HG03354 (cell line): ENCODE results near the gene CA4.
"Not testable (repeated sequence)": the region's sequence is repeated elsewhere in the genome, so short reads cannot be mapped to it uniquely, and the experiment has no call there.

Experiments used
- ATAC-seq: cut with Tn5 transposase; IDR thresholded peaks from one replicate; pipeline ENCODE4 v1.9.1; 2021; ENCODE audit warnings: mild to moderate bottlenecking; ENCODE audit not compliant: unreplicated experiment, poor library complexity, severe bottlenecking

CA4 gene

GRCh38 chr17:60169921-60170817 lies 20.4 kb downstream of the CA4 start:
- no peak for ATAC-seq

GRCh38 chr17:60170835-60171752 lies 21.3 kb downstream of the CA4 start:
- no peak for ATAC-seq

DNA sequence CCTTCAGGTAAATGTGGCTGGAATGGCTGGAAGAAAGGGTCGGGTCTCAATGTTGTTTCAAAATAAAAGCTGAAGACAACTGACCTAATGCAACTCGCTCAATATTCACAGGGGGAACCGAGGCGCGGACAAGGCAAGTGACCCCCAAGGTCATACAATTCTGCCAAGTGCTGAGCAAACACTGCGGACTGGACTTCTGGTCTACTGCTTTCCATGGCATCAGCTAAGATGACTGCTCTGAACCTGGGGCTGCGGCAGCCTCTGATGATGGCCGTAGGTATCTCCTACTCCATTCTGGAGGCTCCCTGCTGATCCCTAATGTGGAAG lies 21.9 kb downstream of the CA4 start:
- ATAC-seq: no peak

- no peak for ATAC-seq
Observed at GRCh38 chr17:60173304-60173819, 23.6 kb downstream of the CA4 start.

DNA sequence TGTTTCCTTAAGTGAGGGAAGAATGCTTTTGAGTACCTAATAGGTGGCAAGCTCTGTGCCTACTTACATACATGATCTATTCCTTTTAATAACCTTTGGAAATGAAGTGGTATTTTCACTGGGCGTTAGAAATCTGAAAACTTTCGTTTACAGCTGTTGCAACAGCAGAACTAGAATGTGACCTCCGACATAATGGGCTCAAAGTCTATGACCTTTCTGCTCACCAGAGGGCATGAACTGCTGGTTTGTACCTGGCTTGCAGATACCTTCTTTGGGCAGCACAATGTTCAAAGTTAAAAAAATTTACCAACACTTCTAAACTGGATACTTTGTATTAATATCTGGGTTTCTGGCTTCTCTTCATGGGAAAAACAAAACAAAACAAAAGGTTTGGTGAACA lies 24.3 kb downstream of the CA4 start:
- no peak for ATAC-seq

- not testable (repeated sequence) for ATAC-seq
Observed at GRCh38 chr17:60174767-60175166, 25.0 kb downstream of the CA4 start.

DNA sequence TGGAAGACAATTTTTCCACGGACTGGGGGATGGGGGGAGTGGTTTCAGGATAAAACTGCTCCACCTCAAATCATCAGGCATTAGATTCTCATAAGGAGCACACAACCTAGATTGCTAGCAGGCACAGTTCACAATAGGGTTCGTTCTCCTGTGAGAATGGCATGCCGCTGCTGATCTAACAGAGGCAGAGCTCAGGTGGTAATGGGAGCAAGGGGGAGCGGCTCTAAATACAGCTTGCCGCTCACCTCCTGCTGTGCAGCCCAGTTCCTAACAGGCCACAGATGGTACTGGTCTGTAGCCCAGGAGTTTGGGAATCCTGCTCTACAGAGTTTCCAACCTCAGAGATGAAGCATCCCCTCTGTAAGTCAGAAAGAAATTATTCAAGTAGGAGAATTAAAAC lies 27.0 kb downstream of the CA4 start:
- not testable (repeated sequence) for ATAC-seq

GRCh38 chr17:60178180-60178579 lies 28.4 kb downstream of the CA4 start:
- ATAC-seq: not testable (repeated sequence)

- ATAC-seq: not testable (repeated sequence)
Observed at GRCh38 chr17:60180380-60180779, 30.6 kb downstream of the CA4 start.

GRCh38 chr17:60186372-60186771 lies 36.6 kb downstream of the CA4 start:
- ATAC-seq: not testable (repeated sequence)

DNA sequence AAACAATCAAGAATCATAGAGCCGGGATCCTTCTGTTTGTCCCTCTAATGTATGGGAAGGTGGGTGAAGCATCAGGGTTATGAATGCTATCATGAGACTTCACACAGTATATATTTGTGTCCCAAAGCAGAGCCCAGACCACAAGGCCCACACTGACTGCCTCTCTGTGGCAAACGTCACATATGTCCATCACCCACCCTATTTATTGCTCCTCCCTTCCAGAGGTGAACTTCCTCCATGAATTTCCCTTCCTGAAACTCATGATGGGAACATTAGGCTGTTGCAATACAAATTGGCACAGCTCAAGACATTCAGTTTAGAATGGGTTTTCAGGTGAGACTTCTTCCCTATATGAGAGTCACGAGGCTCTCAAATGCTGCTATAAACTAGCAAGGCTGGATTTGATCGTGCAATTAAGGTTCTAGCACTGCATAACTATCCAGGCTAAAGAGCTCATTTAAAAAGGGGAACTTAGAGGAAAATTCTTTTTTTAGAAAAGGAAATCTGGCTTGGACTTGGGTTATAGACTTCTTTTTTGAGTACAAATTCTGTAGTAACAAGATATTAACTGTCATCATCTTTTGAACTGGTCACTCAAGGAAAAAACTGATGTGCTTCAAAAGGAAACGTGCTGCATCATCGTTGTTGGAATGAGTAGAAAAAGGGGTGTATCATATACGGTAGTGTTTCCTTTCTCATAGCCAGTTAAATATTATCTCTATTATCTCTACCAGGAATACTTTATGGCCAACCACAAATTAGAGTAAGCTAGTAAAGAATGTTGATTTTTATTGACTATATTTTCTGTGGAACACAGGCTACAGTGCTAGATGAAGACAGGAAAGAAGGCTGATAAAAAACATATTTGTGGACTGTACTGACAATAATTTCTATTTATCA lies 37.3 kb downstream of the CA4 start:
- not testable (repeated sequence) for ATAC-seq

DNA sequence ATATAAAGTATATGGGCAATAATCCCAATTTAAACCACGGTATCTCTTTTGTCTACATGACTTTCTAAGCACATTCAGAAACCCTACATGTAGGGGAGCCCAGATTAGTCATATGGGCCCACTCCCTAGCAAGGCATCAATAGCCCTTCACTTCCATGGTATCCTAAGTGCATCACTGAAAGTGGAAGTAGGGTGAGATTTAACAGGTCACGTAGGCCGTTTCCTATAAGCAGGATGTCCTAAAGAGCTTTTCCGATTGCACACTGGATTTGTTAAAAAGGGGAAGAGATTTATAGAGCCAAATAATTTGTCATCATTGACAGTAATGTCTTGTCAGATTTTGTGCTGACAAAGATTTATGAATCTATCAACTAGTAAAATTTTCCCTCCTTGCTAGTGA lies 39.0 kb downstream of the CA4 start:
- ATAC-seq: no peak

DNA sequence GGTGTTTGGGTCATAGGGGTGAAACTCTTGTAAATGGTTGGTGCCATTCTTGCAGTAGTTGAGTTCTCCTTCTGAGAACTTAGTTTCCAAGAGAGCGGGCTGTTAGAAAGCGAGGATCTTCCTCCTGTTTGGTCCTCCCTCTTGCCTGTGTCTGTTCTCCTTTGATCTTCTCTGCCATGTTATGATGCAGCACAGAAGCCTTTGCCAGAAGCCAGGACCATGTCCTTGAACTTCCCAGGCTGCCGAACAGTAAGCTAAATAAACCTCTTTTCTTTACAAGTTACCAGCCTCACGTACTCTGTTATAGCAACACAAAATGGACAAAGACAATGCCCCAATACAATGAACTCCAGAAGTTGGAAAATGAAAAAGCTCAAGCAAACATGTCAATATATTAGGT lies 40.3 kb downstream of the CA4 start:
- not testable (repeated sequence) for ATAC-seq

- ATAC-seq: not testable (repeated sequence)
Observed at GRCh38 chr17:60193032-60193431, 43.3 kb downstream of the CA4 start.

DNA sequence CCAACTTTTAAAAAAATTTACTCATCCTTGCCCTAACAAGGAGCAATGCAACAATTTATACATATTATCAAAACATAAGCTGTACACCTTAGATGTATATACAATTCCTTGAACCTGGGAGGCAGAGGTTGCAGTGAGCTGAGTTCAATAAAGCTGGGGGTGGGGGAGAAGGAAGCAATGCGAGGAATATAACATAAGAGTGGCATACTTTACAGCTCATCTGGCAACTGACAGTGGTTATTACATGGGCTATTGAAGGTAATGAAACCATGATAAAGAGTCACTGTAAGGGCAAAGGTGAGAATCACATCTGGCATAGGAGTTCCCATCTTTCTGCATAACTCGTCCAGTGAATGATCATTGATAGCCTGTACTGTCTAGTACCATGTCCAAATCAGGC lies 43.7 kb downstream of the CA4 start:
- ATAC-seq: no peak

- ATAC-seq: not testable (repeated sequence)
Observed at GRCh38 chr17:60194141-60194540, 44.4 kb downstream of the CA4 start.

DNA sequence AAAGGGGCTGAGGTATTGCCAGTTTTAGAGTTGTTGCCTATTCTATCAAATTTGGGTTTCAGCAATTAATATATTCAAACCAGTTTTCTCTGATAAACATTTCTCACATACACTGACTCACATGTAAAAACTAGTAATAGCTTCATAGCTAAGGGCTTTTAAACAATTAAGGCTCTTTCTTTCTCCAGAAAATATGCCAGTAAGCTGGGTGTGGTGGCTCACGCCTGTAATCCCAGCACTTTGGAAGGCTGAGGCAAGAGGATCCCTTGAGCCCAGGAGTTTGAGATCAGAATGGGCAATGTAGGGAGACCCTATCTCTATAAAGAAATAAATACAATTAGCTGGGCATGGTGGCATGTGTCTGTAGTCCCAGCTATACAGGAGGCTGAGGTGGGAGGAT lies 48.9 kb downstream of the CA4 start:
- not testable (repeated sequence) for ATAC-seq

DNA sequence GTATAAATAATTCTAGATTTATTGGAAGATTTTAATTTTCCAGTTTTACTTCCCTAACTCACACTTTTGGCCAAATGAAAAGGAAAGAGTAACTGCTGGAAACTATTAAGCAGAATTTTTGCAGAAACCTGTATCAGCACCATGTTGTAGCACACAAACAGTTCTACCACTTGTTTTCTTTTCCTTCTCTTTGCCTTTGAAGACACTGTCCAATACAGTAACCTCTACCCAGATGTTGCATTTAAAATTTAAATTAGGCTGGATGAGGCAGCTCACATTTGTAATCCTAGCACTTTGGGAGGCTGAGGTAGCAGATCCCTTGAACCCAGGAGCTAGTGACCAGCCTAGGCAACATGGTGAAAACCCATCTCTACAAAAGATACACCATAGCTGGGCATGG lies 56.0 kb downstream of the CA4 start:
- not testable (repeated sequence) for ATAC-seq

DNA sequence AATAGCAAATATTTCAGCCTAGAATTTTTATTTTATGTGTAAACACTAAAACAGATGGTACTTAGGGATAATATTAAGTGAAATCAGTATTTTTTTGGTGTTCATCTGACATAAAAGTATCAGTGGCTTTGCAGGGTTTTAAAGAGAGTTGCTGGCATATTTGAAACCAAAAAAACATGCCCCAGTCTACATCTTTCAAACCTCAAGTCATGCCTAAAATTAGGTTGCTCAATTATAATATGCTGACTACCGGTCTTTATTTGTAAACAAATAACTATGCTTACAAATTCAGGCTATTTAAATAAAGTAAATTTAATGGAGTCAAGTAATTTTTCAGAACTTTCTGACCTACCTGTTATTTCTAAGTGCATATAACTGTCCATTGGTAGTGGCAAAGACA lies 58.5 kb downstream of the CA4 start:
- not testable (repeated sequence) for ATAC-seq
